Measurements from ENCODE around the gene HDAC4.
A peak's percentile ranks its signal among the peaks of the same experiment; 100 is the strongest.
"Not testable (repeated sequence)": the region's sequence is repeated elsewhere in the genome, so short reads cannot be mapped to it uniquely, and the experiment has no call there.

The HDAC4 gene

DNA sequence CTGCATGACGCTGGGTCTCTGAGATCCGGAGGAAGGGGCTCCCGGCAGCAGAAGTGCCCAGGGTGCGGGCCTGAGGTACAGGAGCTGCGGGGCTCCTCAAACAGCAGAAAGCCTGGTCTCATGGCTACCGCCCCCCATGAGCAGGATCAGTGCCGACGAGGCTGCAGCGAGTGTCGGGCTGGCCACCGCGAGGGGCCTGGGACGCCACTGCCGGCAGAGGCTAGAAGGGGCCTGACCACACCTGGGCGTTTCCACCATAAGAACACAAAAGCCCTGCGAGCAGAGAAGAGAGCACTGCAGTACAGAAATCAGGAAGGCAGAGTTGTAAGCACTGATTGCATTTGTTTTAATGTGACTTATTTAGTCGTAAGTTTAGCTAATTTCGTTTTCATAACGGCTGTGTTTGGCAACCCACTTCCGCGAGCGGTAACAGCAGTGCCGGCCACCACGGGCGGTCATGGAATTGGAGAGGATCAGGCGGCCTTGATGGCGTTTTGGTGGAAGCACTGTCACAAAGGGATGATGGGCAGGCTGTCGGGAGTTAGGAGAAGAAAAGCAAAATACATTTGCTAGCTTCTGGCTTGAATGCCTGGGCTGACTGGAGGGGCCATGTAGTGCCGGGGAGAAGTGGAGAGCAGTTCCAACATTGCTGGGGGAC is 117.4 kb downstream of the HDAC4 start (continued):
- TF ChIP-seq, protein P1, sequence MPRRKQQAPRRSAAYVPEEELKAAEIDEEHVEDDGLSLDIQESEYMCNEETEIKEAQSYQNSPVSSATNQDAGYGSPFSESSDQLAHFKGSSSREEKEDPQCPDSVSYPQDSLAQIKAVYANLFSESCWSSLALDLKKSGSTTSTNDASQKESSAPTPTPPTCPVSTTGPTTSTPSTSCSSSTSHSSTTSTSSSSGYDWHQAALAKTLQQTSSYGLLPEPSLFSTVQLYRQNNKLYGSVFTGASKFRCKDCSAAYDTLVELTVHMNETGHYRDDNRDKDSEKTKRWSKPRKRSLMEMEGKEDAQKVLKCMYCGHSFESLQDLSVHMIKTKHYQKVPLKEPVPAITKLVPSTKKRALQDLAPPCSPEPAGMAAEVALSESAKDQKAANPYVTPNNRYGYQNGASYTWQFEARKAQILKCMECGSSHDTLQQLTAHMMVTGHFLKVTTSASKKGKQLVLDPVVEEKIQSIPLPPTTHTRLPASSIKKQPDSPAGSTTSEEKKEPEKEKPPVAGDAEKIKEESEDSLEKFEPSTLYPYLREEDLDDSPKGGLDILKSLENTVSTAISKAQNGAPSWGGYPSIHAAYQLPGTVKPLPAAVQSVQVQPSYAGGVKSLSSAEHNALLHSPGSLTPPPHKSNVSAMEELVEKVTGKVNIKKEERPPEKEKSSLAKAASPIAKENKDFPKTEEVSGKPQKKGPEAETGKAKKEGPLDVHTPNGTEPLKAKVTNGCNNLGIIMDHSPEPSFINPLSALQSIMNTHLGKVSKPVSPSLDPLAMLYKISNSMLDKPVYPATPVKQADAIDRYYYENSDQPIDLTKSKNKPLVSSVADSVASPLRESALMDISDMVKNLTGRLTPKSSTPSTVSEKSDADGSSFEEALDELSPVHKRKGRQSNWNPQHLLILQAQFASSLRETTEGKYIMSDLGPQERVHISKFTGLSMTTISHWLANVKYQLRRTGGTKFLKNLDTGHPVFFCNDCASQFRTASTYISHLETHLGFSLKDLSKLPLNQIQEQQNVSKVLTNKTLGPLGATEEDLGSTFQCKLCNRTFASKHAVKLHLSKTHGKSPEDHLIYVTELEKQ (tag by site-specific recombination; IDR thresholded peaks at IDR 0.05; ENCODE audit: borderline replicate concordance) = no peak

GRCh38 chr2:239282448-239283287 is 118.2 kb downstream of the HDAC4 start:
- TF ChIP-seq ZNF514 (tag by site-specific recombination; IDR thresholded peaks at IDR 0.05) (no peak), CTCF (tag by site-specific recombination; IDR thresholded peaks at IDR 0.05) (no peak), ZFP69B (tag by site-specific recombination; IDR thresholded peaks at IDR 0.05) (no peak), ZNF18 (tag by site-specific recombination; IDR thresholded peaks at IDR 0.05) (peak; percentile 42; the same call in 1 of the 2 replicates), ZNF146 (tag by site-specific recombination; IDR thresholded peaks at IDR 0.05) (no peak)
- TF ChIP-seq, protein P2, sequence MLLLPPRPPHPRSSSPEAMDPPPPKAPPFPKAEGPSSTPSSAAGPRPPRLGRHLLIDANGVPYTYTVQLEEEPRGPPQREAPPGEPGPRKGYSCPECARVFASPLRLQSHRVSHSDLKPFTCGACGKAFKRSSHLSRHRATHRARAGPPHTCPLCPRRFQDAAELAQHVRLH (tag by site-specific recombination; IDR thresholded peaks at IDR 0.05) = no peak
- CTCF ChIA-PET = no interaction called here
- H3K27ac ChIP-seq (ENCODE audit: extremely low read depth, low read depth, low read length) = no peak overlapping the region

GRCh38 chr2:239280296-239281017 is 120.4 kb downstream of the HDAC4 start:
- H3K27ac ChIP-seq (ENCODE audit: extremely low read depth, low read depth, low read length); H3K36me3 ChIP-seq (ENCODE audit: control insufficient read depth in 2 of 2, insufficient read depth in 1 of 2, low read length in 2 of 2); H3K4me1 ChIP-seq (ENCODE audit: control insufficient read depth, insufficient read depth, low read length); H3K9me3 ChIP-seq (ENCODE audit: control insufficient read depth, insufficient read depth, low read depth, low read length); H3K4me3 ChIP-seq (ENCODE audit: low read depth, low read length); POLR2A ChIA-PET: not testable (repeated sequence)
- CTCF ChIA-PET = interaction anchor here (0.5 to 0.7 kb wide), 2 partner anchors 25 to 295 kb away, joined by 3 read pairs; no protein-coding TSS in a partner anchor

More at GRCh38 chr2:239282448-239283287, 118.2 kb downstream of the HDAC4 start:
- POLR2A ChIA-PET = no interaction called here
- Histone ChIP-seq H3K4me3 (ENCODE audit: low read depth, low read length) (no peak overlapping the region), H3K9me3 (ENCODE audit: control insufficient read depth, insufficient read depth, low read depth, low read length) (no peaks in the 10 kb centered on the region), H3K36me3 (ENCODE audit: control insufficient read depth in 2 of 2, insufficient read depth in 1 of 2, low read length in 2 of 2) (no peaks in the 10 kb centered on the region), H3K4me1 (ENCODE audit: control insufficient read depth, insufficient read depth, low read length) (no peaks in the 10 kb centered on the region)
